ENCODE results near the gene KLF2.

DNA sequence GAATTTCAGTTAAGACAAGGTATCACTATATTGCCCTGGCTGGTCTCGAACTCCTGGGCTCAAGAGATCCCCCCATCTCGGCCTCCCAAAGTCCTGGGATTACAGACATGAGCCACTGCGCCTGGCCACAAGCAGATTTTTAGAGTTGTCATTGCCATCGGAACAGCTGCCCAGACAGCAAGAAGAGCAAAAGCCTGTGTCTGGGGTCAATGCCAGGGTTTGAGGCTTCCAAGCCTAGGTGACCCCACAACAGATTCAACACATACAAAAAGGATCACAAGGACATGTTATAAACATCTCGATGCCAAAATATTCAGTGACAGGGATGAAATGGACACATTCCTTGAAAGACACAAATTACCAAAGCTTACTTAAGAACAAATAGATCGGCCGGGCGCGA is 40.1 kb upstream of the KLF2 start:
- TF ChIP-seq, protein P1, sequence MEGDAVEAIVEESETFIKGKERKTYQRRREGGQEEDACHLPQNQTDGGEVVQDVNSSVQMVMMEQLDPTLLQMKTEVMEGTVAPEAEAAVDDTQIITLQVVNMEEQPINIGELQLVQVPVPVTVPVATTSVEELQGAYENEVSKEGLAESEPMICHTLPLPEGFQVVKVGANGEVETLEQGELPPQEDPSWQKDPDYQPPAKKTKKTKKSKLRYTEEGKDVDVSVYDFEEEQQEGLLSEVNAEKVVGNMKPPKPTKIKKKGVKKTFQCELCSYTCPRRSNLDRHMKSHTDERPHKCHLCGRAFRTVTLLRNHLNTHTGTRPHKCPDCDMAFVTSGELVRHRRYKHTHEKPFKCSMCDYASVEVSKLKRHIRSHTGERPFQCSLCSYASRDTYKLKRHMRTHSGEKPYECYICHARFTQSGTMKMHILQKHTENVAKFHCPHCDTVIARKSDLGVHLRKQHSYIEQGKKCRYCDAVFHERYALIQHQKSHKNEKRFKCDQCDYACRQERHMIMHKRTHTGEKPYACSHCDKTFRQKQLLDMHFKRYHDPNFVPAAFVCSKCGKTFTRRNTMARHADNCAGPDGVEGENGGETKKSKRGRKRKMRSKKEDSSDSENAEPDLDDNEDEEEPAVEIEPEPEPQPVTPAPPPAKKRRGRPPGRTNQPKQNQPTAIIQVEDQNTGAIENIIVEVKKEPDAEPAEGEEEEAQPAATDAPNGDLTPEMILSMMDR (IDR thresholded peaks at IDR 0.05), result no peak
- no peak for TF ChIP-seq EZH2 (IDR thresholded peaks at IDR 0.05; ENCODE audit: borderline replicate concordance, insufficient read depth, low read depth, low read length, poor library complexity, severe bottlenecking)

All from B cell (primary cell).